GM19463 (cell line): ENCODE measurements around the gene PLB1.
A peak's percentile ranks its signal among the peaks of the same experiment; 100 is the strongest.

Experiments
- ATAC-seq: cut with Tn5 transposase; IDR thresholded peaks from one replicate; pipeline ENCODE4 v1.9.1; 2021; ENCODE audit warnings: mild to moderate bottlenecking, moderate library complexity; ENCODE audit not compliant: unreplicated experiment

Gene PLB1

GRCh38 chr2:28587526-28588291, 91.8 kb downstream of the PLB1 start:
- no peak for ATAC-seq

DNA sequence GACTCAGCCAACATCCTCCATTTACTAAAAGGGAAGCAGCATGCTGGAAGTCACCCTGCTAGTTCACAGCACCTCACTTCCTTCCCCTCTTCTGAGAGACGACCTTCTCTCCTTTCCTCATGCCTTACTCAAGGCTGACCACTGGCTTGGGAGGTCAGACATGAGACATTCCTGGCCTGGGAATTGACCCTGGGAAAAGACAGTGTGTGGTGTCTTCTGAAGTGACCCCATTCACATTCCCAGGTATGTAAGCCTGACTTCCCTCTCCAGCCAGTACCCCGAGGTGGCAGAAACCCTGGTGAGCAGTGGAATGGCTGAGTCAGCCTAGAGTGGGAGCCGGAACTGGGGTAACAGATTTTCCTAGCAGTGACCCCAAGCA, 92.4 kb downstream of the PLB1 start:
- no peak for ATAC-seq

DNA sequence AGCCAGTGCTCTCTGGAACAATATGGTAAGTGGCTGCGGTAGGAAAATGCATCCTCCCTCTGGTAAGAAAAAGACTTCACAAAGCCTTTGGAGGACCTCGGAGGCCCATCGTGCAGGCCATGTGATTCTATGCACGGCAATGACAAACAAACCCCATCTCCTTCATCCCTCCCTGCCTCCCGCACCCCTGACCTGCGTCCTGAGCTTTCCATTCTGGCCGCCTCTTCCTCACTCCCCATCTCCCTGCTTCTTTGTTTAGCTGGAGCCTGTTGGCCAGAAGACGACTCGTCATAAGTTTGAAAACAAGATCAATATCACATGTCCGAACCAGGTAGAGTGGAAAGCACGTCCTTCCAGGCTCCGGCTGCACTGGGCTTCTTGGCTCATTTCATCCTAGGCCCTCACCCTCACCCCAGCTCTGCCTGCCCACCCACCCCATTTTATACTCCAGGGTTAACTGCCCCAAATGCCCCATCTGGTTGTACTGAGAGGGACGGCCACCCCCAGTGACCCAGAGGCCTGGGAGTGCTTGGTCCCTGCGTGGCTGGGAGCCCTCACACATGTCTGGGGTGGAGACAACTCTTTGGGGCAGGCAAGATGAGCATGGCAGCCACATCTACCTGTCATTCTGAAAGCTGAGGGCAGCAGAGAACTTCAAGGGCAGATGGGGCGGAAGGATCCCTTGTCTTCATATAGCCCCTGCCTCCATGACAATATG, 94.0 kb downstream of the PLB1 start:
- no peak for ATAC-seq

DNA sequence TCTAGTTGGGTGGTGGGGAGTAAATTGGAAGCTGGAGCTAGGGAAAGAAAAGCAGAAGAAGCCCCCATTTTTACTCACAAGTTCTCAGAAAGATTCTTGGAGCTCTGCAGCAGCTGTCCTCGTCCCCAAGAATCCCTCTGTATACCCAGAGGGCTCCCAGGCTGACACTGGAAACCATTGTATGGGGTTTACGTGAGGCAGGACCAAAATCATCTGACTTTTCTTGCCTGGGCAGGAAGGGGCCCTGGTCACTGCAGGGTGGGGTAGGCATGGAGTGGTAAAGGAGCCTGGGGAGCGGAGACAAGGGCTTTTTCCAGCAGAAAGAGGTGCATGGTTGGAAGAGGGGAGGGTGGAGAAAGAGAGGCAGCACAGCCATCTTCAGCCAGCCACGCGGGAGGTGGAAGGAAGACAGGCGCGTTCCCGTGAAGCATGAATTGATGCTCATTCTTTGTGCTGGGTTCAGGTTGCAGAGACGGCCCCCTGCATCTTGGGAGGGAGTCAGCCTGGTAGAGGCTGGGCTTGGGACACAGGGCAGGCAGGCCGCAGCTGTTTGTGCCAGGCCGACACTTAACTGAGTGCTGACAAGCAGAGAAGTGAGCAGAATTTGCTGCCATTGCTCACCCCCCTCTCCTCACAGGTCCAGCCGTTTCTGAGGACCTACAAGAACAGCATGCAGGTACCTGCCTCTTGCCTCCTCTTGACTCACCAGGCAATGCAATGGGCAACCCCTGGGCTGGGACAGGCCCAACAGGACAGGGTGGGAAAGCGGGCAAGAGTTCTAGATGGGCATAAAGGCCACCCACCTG, 94.8 kb downstream of the PLB1 start:
- ATAC-seq, result no peak

DNA sequence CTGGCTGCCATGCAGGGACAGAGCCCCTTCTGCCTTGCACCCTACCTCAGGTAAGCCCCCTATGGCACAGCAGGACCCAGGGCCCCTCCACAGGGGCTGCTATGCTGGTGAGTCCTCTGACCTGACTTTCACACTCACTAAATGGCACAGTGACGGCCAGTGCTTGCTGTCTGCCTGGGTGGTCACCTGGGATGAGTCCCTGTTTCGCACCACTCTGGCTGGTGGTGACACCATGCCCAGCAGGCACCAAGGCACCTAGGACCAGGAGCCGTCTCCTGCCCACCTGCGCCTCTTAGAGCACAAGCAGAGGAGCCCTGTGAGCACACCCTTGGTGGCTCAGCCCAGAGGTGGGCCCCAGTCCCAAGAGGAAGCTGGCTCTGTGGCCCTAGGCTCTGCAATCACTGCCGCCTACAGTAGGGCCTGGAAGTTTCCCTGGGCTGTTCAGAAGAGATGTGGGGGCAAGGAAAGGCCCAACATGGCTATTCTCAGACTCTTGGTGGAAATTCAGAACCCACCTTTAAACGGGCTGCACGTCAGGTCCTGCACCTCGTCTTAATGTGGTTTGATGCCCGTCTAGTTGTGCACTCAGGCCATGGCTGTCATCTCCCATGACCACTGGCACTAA, 96.0 kb downstream of the PLB1 start:
- ATAC-seq, result no peak

DNA sequence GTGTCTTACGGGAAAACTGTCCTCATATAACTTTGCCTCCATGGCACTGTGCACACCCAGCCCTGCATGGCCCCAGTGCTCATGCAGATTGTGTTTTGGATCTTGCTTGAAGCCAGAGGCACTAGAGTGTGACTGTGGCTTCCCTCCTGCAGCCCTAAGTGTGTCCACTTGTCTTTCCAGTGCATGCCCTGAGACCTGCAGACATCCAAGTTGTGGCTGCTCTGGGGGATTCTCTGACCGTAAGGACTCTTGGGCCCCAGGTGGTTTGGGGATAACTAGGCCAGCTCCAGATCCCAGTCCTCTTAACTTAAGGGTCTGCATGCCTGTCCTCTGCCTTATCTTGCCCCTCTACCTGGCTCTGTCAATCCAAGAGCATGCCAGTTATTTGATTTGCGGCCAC, 96.6 kb downstream of the PLB1 start:
- no peak for ATAC-seq

DNA sequence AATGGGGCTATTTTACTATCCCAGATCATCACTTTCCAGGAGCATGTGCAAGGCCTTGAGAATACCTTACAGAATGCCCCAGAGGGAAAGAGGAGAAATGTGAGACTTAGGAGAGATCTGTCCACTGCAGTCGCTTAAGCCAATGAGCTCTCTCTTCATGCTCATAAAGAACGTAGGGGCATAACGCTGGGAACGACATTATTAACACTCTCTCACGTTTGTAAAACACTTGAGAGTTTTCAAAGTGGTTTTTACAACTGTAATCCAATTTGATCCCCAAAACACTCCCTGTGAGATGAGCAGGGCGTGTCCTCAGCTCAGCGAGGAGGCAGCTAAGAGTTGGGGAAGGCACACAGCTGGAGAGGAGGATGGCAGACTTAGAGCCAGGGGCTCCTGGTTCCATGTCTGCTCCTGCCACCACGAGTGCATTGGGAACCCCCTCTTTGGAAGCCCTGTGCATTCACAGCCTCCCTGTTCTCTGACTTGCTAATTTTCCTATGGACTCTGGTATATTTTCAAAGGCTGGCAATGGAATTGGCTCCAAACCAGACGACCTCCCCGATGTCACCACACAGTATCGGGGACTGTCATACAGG, 97.4 kb downstream of the PLB1 start:
- ATAC-seq, result no peak

GRCh38 chr2:28594000-28594331, 98.1 kb downstream of the PLB1 start:
- ATAC-seq, result peak; percentile 14

DNA sequence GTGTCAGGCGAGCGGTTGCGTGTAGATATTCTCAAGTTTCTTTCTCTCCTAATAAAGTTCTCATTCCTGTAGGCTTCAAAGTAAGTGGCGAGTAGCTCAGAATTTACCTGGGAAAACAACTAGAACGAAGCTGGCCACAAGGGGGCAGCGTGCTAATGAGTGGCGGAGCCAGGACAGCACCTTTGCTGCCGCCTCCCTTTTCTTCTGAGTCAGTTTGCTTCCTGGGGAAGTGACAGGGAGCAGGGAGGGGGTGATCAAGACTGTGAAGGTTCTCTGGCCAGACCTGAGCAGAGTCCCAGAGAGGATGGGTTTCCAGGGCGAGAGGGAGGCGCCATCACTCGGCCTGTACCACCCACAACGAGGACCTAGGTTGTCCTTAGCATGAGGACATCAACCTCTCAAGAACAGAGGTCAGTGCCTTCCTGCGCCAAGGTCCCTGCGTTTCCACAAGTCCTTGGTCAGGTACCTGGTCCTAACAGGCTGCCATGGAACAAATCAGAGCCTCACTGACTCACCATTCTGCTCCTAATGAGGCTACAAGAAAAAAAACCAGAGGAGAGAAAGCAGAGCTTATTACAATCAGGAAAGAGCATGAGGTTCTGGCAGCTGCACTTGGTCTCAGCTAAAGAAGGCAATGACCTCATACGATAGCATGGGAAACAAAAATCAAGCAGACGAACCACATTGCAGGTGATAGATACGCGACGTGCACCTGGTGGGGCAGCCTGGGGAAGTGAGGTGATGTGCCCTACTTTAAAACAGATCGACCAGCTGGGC, 98.7 kb downstream of the PLB1 start:
- peak; percentile 79 for ATAC-seq

DNA sequence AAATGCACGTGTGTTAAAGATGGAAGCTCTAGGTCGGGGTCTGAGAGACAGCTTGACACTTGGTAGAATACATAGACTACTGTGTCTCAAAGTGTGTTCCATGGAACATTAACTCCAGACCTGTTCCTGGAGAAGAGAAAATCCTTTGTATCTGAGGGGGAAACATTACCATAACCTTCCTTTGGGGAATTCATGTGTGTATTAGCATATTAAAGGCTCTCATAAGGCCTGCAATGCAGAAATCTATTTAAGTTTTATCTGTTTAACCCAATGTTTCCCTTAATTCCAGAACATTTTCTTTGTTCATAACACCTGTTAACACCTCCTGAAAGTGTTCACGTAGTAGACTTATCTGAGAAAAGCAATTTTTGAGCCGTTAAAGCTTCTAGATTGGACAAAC, 99.5 kb downstream of the PLB1 start:
- no peak for ATAC-seq

DNA sequence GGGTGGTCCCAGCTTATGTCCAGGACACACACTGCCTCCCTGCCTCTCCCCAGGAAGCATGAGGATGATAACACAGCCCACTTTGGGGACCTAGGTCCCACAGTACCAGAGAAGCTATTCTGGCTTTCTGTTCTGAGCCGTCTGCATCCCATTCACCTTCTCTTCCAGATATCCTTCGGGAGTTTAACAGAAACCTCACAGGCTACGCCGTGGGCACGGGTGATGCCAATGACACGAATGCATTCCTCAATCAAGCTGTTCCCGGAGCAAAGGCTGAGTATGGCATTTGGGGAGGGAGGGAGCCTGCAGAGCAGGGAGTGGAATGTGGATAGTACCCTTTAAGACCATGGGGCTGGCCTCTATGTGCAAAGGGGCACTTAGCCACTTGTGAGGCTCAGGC, 102.6 kb downstream of the PLB1 start:
- ATAC-seq, result no peak

GRCh38 chr2:28600181-28600580, 104.3 kb downstream of the PLB1 start:
- ATAC-seq, result no peak

GRCh38 chr2:28601616-28602015, 105.8 kb downstream of the PLB1 start:
- no peak for ATAC-seq

DNA sequence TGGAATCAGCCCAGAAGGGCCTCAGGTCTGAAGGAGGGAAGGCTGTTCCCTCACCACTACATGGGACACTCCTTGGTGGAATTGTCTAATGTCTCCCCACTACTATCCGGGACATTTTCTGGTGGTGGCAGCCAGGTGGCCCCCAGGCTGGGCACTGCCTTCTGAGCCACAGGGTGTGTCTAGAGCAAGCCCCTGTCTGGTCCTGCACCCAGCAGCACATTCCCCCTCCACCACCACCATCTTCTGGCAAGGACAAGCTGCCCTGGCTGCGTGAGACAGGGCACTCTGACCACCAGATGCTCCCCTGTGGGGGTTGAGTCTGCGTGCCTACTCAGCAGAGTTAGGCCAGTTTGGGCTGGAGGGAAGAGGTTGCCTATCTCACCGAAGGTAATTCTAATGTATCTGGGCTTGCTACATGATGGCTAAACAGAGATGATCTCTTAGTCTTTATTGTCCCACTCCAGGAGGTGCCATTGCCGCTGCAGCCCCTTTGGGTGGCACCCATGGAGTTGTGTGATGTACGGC, 106.3 kb downstream of the PLB1 start:
- no peak for ATAC-seq

- ATAC-seq, result no peak
These were observed 107.1 kb downstream of the PLB1 start for GRCh38 chr2:28602751-28603639.

DNA sequence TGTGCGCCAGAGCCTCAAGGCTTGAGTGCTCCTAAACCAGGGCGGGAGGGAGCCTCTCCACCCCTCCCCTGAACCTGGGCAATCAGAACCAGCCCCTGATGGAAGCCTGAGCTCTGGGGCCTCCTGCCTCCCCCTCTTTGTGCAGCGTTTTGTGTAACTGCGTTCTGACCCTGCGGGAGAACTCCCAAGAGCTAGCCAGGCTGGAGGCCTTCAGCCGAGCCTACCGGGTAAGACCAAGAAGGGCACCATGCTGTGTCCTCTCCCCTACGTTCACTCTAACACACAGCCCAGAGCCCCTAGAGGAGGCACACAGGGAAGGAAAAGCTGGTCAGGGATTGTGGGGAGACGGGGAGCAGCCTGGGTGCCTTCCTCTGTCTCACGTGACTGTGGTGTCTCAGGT, 108.0 kb downstream of the PLB1 start:
- no peak for ATAC-seq

DNA sequence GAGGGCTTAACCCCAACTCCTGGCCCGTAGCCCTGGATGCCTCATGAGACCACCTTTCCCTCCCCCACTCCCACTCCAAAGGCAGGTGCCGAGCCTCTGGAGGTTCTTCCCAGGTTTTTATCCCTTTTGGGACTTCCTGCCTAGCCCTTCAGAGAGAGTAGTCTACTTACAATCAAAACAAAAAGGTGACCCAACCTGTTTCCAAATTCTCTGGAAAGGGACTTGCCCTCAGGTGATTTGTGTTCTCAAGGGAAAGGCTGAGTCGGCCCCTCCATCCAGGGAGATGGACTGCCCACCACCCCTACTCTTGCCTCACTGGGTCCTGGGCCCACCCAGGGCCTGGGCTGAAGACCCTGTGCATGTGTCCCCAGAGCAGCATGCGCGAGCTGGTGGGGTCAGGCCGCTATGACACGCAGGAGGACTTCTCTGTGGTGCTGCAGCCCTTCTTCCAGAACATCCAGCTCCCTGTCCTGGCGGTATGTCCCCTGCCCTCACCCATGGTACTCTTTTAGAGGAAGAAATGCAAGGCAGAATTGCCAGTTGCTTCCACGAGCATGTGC, 108.5 kb downstream of the PLB1 start:
- no peak for ATAC-seq

GRCh38 chr2:28606986-28607441, 111.2 kb downstream of the PLB1 start:
- ATAC-seq, result no peak
